SU-DHL-6 (cell line): ENCODE measurements around the gene CPLANE1.

ENCODE experiments used
- H2AFZ ChIP-seq: fragments of 200-600 bp; sonication (generic); 2 replicates; pipeline ENCODE4 v1.6.1; 2014; ENCODE audit warnings: low read depth, mild to moderate bottlenecking, moderate library complexity, mixed read lengths, antibody characterized with exemption, low read length; ENCODE audit not compliant: severe bottlenecking
- H3F3A ChIP-seq: fragments of 200-600 bp; shearing (Covaris generic); 2 replicates; pipeline ENCODE4 v1.6.0; 2016; ENCODE audit warnings: antibody characterized with exemption, mild to moderate bottlenecking; ENCODE audit not compliant: insufficient read depth
- H3K27ac ChIP-seq: fragments of 200-600 bp; sonication (generic); 2 replicates; pipeline ENCODE4 v1.5.1; 2016; ENCODE audit warnings: low read depth, mild to moderate bottlenecking, low read length, moderate library complexity, mixed read lengths
- H3K27me3 ChIP-seq: fragments of 200-600 bp; sonication (generic), shearing (Covaris generic); 2 replicates; pipeline ENCODE4 v1.6.0; 2014; ENCODE audit warnings: mild to moderate bottlenecking, low read length
- H3K36me3 ChIP-seq: fragments of 200-600 bp; sonication (generic); 2 replicates; pipeline ENCODE4 v1.6.1; 2014; ENCODE audit warnings: mild to moderate bottlenecking, low read length, mixed read lengths
- H3K4me2 ChIP-seq: fragments of 300-600, 200-600 bp; shearing (Covaris generic), sonication (generic); 2 replicates; pipeline ENCODE4 v1.6.0; 2014; ENCODE audit warnings: low read length, low read depth, mild to moderate bottlenecking; ENCODE audit not compliant: poor library complexity, severe bottlenecking
- H3K4me3 ChIP-seq: fragments of 200-600 bp; sonication (generic); 2 replicates; pipeline ENCODE4 v1.5.1; 2014; ENCODE audit warnings: antibody characterized with exemption, low read length, mild to moderate bottlenecking, mixed read lengths; ENCODE audit not compliant: insufficient read depth, poor library complexity, severe bottlenecking
- H3K79me2 ChIP-seq: fragments of 200-600 bp; sonication (generic); 2 replicates; pipeline ENCODE4 v1.6.1; 2014; ENCODE audit warnings: mild to moderate bottlenecking, low read length, moderate library complexity; ENCODE audit not compliant: insufficient read depth
- H3K9ac ChIP-seq: fragments of 200-600 bp; sonication (generic); 2 replicates; pipeline ENCODE4 v1.7.0; 2014; ENCODE audit warnings: mild to moderate bottlenecking, low read length
- H3K9me2 ChIP-seq: fragments of 200-600 bp; sonication (generic); replicated peaks from 2 replicates; pipeline ENCODE4 v1.6.1; 2014; ENCODE audit warnings: low read length; ENCODE audit not compliant: insufficient read depth
- H3K9me3 ChIP-seq: fragments of 200-600 bp; sonication (generic); 2 replicates; pipeline ENCODE4 v1.6.1; 2014; ENCODE audit warnings: low read length, mixed read lengths; ENCODE audit not compliant: insufficient read depth
- H4K20me1 ChIP-seq: fragments of 200-600 bp; sonication (generic); 2 replicates; pipeline ENCODE4 v1.6.1; 2014; ENCODE audit warnings: low read depth, mild to moderate bottlenecking, antibody characterized with exemption, low read length, moderate library complexity, mixed read lengths
- CTCF ChIP-seq: fragments of 200-600 bp; sonication (generic); IDR thresholded peaks from one replicate; pipeline ENCODE4 v1.5.1; 2017; ENCODE audit warnings: antibody characterized with exemption, mild to moderate bottlenecking, low read length, moderate library complexity; ENCODE audit not compliant: insufficient read depth, poor library complexity, severe bottlenecking
- EZH2phosphoT487 ChIP-seq: fragments of 200-600 bp; sonication (generic), shearing (Covaris generic); conservative IDR thresholded peaks from 2 replicates; pipeline ENCODE4 v1.6.1; 2018; ENCODE audit warnings: mild to moderate bottlenecking, antibody characterized with exemption, low read length, moderate library complexity, mixed read lengths

CPLANE1 gene

GRCh38 chr5:37121027-37121426 is 128.1 kb downstream of the CPLANE1 start:
- H3K79me2 ChIP-seq = no peaks in the 10 kb centered on the region
- H3K27me3 ChIP-seq = no peaks in the 10 kb centered on the region
- H3K9ac ChIP-seq = no peak overlapping the region
- no peak overlapping the region for H2AFZ ChIP-seq
- H3K36me3 ChIP-seq = no peaks in the 10 kb centered on the region
- no peaks in the 10 kb centered on the region for H3F3A ChIP-seq
- H3K9me3 ChIP-seq = no peaks in the 10 kb centered on the region
- H4K20me1 ChIP-seq = no peaks in the 10 kb centered on the region
- no peak overlapping the region for H3K4me3 ChIP-seq
- no peaks in the 10 kb centered on the region for H3K9me2 ChIP-seq
- no peak overlapping the region for H3K4me2 ChIP-seq
- H3K27ac ChIP-seq = no peak overlapping the region
- no peak for TF ChIP-seq CTCF
- TF ChIP-seq EZH2phosphoT487 = no peak

- H3K9me2 ChIP-seq = no peaks in the 10 kb centered on the region
- no peaks in the 10 kb centered on the region for H3K27me3 ChIP-seq
- H3K9ac ChIP-seq = no peak overlapping the region
- no peaks in the 10 kb centered on the region for H3F3A ChIP-seq
- no peaks in the 10 kb centered on the region for H3K36me3 ChIP-seq
- no peak overlapping the region for H3K4me2 ChIP-seq
- TF ChIP-seq CTCF (no peak), EZH2phosphoT487 (no peak)
- H4K20me1 ChIP-seq = no peaks in the 10 kb centered on the region
- H3K79me2 ChIP-seq = no peaks in the 10 kb centered on the region
- H3K27ac ChIP-seq = no peak overlapping the region
- H3K9me3 ChIP-seq = no peaks in the 10 kb centered on the region
- H3K4me3 ChIP-seq = no peak overlapping the region
- no peak overlapping the region for H2AFZ ChIP-seq
These were observed 128.9 kb downstream of the CPLANE1 start for GRCh38 chr5:37120270-37120669.

GRCh38 chr5:37116359-37116758 is 132.8 kb downstream of the CPLANE1 start:
- Histone ChIP-seq H3K79me2 (no peaks in the 10 kb centered on the region), H3K9ac (no peak overlapping the region), H3K4me2 (no peak overlapping the region), H3K9me3 (no peaks in the 10 kb centered on the region), H4K20me1 (no peaks in the 10 kb centered on the region), H3K27me3 (no peaks in the 10 kb centered on the region), H3K27ac (no peak overlapping the region), H3K36me3 (no peaks in the 10 kb centered on the region), H2AFZ (no peak overlapping the region), H3K4me3 (no peak overlapping the region), H3F3A (no peaks in the 10 kb centered on the region), H3K9me2 (no peaks in the 10 kb centered on the region)
- TF ChIP-seq CTCF (no peak), EZH2phosphoT487 (no peak)
